NCI-H748 treated with DMSO at 0.1 percent for 48 hours (cell line): ENCODE results near the gene EDIL3.

Source experiments
- DNase-seq: peaks from one replicate; lab custom pipeline; 2025; lab: John Stamatoyannopoulos, UW

EDIL3 gene

DNA sequence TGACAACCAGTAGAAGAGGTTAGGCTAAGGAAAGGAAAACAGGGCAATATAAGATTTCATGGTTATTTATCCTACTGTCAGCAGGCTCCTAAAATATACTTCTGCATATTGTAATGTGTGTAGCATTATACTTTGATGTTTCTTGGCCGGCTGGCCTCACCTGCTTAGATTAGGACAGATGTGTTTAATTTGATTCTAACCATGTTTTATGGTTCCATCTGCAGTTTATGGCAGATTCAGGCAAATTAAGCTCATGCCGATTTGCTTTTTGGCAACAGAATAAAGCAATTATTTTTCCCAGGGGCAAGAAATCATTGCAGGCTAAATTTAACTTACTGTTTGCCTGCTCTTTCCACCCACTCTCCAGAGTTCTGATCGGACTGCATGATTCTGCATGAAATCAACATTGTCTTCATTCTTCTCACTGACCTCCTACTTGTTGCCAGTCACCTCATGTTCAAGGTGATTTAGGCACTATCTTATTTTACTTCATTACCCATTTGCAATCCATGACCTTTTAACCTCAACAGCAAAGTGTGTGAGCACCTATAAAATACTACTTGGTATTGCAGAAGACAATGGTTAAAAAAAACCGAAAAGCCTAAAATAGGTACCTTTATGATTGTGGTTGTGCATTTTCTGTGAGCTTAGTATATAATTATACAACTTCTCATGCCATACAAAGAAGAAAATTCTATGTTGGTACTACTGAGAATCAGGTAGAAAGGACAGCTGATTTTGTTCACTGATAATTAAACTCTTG, 125.2 kb downstream of the EDIL3 start:
- DNase-seq, result no peak

DNA sequence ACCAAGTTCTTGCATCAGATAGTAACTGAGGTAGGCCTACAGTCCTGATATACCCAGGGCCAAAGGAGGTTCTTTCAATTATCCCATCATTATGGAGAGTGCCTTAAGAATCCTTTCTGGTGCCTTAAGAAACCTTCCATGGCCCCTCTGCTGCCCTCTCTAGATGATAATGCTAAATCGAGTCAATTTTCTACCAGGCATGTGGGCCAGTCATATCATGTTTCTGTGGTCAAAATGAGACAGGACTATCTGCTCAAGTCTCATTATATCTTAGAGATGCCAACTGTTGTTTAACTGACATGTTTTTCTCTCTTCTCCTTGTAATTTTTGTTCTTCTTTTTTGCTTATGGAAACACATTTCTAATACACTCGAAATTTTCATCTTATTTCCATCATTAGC, 127.6 kb downstream of the EDIL3 start:
- no peak for DNase-seq

DNA sequence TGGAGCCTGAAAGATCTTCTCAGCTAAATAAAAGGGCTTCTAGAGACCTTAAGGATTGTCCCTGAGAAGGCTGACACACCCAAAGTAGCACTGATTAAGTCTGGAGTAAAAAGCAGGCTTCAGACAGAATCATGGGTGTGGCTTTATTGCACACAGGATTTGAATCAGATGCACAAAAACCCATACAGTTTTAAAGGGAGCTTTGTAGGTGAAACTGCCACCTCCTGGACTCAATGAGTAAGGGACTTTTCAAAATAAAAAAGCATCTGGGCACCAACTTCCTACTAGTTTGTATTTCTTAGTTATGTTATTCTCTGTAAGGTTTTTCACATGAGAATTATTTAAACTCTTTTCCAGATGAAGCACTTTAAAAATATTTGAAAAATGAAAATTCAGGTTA, 129.4 kb downstream of the EDIL3 start:
- DNase-seq, result peak; percentile 27

DNA sequence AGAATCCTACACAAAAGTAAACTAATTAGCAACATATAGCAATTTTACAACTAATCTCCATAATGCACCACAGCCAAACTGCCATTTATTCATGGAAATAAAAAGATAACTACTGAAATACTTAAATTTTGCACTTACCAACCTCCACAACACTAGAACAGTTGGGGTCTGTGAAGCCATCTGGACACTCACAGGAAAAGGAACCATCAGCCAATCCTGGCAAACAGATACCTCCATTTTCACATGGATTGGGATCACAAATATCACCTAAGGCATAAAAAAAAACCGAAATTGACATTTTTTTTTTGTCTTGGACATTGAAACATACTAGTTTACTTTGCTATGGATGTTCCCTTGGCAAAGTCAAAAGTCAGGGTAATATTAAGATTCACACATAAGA, 130.7 kb downstream of the EDIL3 start:
- DNase-seq, result no peak

DNA sequence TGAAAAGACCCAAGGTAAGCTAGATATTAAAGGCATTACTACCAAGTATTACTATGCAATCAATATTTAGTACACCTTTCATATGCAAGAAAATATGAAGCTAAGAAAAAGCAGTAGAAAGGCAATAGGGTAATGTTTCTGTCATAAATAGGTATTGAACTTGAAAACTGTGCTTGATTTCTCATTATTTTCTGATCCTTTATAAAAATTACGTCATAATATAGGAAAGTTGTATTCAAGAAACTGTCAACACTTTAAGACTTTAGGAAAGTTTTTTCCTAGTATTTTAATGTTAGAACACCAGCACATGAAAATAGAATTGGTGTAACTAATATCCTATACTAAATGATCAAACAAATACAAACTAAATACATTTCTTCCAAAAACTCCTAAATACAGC, 133.2 kb downstream of the EDIL3 start:
- DNase-seq, result no peak

DNA sequence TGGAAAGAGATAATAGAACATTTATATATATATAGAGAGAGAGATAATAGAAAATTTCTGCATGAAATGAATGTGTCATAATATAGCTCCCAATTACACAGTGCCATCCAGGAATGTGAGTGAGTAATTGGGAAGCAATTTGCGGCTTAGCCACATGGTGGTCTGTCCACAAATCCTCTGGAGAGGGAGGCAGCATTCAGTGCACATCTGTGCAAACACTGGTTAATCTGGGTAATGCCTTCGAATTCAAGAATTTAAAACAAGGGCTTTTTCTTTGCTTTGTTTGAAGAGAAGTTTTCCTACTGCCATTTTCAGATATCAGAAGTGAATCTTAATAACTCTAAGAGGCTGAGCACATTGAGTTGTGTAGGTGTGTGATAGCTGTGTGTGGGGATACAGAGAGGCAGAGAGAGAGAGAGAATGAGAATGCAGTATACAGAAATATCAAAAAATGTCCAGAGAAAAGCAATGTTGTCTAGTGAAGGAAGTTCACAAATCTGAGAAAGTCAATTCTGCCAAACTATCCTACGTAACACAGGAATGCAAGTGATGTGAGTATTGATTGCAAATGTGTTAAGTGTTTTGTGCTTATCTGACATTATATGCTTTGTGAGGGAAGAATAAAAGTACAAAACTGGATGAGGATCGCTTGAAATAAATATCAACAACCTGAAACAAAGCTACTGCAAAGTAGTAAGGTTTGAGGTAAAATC, 134.6 kb downstream of the EDIL3 start:
- no peak for DNase-seq

DNA sequence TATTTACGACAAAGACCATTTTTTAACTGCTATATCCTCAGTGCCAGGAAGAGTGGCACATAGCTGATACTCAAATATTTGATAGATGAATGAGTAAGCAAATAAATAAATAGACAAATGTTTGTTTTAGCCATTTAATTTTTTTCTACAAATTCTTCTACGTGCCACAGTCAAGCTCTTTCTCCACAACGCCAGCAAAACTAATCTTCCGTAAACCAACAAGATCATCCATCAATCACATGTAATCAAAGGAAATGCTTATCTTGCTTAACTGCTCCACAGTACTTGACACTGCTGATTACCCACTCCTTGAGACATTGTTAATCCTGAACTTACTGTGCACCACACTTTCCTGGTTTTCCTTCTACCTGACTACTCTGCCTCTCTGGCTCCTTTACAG, 136.7 kb downstream of the EDIL3 start:
- DNase-seq, result no peak

DNA sequence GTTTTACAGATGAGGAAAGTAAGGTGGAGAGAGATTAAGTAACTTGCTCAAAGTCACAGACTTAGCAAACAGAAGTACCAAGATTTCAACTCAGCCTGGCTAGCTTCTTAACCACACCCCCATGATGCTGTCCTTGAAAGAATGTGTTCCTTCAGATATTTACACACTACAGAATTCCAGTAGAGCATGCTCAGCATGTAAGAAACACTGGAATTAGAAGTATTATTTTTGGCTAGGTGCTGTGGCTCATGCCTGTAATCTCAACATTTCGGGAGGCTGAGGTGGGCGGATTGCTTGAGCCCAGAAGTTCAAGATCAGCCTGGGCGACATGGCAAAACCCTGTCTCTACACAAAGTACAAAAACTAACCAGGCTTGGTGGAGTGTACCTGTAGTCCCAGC, 142.4 kb downstream of the EDIL3 start:
- no peak for DNase-seq

DNA sequence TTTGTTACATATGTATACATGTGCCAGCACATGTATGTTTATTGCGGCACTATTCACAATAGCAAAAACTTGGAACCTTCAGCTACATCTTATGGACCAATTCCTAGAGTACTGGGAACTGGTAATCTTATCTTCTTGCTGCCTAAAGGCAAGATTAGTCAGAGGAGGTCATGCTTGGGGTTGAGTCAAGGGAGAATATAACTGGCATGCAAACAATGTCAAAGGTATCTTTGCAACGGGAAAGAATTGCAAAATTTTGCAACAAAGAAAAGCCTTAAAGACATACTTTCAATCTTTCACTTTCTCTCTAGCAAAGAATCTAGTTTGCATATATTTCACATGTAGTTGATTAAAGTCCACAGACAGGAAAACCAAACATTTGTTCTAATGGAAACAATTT, 145.2 kb downstream of the EDIL3 start:
- DNase-seq, result no peak

DNA sequence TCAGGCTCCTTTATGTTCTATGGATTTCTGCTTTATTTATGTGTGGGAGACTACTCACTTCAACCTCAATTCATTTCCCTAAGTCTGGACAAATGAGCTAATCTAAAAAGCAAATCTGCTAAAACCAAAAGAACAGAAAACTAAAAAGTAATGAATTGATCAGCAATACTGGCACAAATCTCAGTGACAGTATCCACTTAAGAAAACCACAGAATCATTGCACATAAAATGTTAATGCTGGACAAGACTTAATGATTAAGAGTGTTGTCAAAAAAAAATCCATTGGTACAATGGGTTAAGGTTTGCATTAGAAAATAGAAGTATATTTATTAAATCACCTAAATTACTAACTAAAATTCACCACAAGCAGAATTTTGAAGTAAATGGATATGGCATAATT, 147.6 kb downstream of the EDIL3 start:
- DNase-seq, result no peak

DNA sequence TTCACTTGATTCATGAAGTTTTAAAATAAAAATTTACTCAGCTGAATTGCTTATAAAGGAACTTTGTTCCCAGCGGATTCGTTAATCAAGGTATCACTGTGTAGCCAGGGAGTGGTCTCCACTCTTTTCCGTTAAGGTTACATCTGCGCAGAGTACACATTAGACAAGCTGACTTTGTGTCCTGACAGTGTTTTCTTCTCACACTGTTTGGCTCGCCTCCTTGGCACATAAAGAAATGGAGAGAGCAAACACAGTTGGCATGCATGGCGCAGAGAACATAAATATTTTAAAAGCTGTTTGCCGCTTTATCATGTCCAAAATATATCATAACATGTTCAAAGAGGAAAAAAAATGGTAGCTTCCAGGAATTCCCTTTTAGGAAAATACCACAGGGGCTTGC, 153.2 kb downstream of the EDIL3 start:
- no peak for DNase-seq

DNA sequence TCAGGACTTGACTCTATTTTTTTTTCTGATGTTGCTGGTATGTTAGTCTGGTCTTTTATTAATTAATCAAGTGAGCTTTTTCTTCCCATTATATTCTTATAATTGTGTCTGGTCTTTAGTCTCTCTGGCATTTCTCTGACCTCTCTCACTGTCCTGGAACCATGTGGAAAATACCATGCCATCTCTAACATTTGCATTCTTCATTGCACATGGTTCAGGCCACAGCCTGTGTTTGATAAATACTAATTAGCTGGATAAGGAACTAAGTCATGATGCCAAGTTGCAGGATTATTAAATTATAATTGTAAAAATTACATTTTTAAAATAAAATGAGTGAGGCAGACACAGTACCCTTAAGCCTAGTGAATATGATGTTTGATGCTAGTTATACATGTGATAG, 155.6 kb downstream of the EDIL3 start:
- no peak for DNase-seq

DNA sequence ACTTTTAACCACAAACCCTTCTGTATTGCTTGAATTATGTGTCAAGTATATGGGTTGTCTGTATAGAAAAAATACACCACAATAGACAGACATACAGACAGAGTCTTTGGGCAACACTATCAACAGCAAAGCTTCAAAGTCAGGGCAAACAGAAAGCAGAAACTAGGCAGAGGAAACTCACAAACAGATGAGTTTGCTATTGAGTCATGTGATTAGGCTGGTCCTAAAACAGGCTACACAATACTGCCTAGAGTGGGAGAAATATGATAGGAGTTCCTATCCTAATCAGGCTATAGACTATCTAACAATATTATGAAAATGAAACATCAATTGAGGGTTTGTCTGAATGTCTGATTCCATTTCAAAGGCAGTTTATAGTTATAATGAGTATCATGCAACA, 156.4 kb downstream of the EDIL3 start:
- DNase-seq, result no peak

DNA sequence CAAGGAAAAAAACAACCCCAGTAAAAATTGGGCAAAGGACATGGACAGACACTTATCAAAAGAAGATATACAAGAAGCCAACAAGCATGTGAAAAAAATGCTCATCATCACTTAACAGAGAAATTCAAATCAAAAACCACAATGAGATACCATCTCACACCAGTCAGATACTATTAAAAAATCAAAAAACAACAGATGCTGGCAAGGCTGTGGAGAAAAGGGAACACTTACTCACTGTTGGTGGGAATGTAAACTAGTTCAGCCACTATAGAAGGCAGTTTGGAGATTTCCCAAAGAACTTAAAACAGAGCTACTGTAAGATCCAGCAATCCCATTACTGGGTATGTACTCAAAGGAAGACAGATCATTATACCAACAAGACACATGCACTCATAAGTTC, 157.4 kb downstream of the EDIL3 start:
- DNase-seq, result no peak

DNA sequence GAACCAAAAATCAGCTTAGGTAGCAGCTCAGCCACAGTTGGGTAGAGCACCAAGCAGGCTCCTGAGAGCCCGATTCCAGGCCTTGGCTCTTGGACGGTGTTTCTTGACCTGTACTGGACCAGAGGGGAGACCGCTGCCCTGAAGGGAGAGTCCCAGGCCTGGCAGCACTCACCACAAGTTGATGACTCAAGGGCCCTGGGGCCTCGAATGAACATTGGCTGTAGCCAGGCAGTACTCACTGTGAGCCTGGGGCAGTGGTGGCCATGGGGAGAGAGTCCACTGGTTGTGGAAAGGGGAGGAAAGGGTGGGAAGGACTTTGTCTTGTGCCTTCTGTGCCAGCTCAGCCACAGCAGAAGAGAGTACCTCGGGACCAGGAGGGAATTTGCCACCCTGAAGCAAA, 166.1 kb downstream of the EDIL3 start:
- no peak for DNase-seq

DNA sequence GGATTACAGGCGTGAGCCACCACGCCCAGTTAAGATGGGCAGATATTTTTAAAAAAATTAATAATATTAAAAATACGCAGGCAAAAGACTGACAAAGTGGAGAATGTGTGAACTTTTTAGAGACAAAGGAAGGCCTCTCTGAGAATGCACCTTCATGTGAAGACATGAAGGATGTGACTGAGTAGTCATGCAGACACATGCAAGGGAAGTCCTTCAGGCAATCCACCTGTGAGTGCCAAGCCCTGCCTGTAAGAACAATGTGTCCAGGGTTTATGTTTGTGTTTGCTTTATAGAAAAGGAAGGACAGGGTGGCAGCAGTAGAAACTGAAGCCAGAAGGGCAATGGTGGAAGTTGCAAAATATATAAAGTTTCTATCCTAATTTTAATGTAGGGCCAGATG, 169.2 kb downstream of the EDIL3 start:
- DNase-seq, result no peak

DNA sequence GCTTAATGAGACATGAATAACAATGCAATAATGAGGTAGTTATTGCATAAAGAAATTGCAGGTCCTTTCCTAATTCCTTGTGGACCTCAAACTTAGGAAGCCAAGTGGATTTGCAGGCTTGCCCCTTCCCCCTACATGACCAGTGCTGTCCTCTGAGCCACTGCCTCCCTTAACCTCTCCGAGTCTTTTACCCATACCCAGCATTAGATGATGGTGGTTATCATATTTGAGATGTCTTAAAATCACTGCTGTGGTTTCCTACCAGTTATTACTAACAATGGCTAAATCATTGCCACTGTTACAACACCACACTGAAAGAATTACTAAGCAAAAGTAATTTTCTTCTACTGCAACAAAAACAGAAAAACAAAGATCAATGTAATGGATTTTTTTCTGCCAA, 170.8 kb downstream of the EDIL3 start:
- DNase-seq, result no peak

DNA sequence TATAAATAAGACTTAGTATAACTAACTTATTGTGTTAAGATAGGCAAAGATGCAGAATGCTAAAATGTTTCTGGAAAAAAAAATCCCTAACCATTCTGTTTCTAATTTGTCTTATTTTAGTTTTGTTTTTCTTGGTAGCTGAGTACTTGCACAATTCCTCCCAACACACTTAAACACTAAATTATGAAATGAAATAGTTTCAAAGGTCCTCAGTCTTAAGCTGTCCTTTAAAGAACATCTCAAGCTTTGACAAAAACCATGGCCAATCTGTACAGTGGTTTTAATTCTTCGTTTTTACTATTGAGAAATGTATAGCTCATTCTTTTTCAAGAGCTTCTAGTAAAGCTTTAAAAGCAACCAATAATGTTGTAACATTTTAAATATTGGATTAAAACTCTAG, 171.5 kb downstream of the EDIL3 start:
- no peak for DNase-seq

DNA sequence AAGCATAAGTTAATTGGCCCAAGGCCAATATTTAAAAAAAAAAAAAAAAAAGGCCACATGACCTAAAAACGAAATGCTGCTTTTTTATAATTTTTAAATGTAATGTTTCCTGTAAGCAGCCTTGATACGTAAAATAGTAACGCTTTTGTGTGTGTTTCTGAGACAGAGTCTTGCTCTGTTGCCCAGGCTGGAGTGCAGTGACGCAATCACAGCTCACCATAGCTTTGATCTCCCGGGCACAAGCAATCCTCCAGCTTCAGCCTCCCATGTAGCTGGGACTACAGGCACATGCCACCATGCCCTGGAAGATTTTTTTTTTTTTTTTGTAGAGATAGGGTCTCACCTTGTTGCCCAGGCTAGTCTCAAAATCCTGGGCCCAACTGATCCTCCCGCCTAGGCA, 179.9 kb downstream of the EDIL3 start:
- no peak for DNase-seq

DNA sequence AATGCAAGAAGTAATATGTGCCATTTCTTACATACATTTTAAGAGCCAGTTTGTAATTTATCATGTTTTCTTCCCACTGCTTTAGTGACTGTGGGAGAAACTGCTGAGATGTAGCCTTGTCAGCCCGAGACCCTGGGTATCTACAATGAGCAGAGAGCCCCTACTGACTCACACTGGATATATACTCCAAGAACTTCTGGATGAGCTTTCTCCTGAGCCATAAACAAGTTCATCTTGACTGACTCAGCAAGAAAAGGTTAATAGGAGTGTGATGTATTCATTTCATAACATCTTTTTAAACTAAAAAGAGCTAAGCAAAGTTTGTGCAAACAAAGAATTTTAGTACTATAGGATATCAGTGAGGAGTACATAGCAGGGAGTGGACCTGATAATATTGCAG, 182.5 kb downstream of the EDIL3 start:
- no peak for DNase-seq

DNA sequence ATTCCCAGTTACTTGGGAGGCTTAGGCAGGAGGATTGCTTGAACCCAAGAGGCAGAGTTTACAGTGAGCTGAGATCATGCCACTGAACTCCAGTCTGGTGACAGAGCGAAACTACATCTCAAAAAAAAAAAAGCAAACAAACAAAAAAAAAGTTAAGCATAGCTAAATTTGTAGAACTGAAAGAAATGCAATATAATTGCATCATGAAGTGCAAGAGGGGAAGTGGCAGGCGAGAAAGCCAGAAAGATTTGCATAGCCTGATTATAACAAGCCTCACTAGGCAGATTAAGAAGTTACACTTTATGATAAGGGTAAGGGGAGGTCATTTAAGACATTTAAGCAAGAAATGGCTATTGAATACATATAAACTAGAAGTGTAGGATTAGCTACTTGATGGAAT, 187.1 kb downstream of the EDIL3 start:
- no peak for DNase-seq

DNA sequence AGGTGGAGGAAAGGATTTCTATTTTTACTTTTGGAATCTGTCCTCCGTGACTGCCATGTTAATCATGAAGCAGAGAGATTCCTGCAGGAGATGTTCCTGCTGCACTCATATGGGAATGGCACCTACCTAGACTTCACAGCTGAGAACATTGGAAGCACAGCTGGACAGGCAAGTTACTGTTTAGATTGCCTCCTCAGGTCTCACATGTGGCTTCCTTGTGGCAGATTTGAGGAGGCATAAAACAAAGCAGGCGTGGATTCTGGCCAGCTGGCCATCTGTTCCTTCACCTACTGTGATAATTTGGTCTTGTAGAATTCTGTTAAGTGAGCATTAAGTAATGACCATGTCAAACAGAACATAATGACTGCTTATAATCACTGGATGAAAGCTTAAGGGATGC, 193.4 kb downstream of the EDIL3 start:
- DNase-seq, result peak; percentile 82

DNA sequence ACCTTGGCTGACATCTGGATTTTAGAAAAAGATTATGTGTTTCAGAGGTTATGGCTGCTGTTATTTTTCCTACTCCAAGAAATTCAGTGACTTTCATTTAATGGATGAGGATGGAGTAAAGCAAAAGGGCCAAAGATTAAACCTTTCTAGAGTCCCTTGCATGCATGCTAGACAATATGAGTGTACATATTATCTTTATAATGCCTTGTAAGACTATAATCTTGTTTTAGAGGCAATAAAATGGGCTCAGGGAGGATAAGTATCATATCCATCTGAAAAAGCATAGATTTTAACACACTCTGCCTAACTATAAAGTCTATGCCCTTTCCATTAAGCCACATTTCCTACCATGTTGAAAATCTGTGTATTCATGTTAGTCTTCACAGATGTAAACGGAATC, 199.8 kb downstream of the EDIL3 start:
- no peak for DNase-seq

DNA sequence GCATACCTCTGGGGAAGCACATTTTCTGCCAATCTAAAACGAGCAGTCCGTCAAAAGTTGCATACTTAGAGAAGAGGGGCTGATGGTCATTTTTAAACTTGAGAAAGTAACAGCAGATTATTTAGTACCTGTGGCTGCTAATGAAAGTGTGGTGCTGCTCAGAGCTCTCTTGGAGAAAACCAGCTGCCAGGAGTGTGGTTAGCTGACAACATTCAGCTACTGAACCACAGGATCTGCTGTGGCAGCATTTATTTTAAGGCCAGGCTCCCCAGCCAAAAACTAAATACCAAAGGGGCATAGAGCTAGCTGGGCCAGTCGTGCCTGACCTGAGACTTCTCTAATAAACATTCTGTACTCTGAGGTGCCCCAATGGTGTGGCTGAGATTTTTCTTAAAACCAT, 203.6 kb downstream of the EDIL3 start:
- no peak for DNase-seq
